Vein endothelial cell (primary cell): ENCODE results near the gene KCNN2. TPM values are rescaled to one million over a fixed set of nuclear protein-coding genes. Genes with fewer than 3 reads are reported as not detected.

Source experiments
- total RNA-seq: library from RNA; depleted of rRNA; stranded (reverse); fragments of >200 nt; gene quantifications from 2 replicates; pipeline ENCODE4 v1.2.3, GENCODE V29; 2012

KCNN2 gene
- total RNA-seq = 2.6 and 3.3 TPM in 2 replicates

DNA sequence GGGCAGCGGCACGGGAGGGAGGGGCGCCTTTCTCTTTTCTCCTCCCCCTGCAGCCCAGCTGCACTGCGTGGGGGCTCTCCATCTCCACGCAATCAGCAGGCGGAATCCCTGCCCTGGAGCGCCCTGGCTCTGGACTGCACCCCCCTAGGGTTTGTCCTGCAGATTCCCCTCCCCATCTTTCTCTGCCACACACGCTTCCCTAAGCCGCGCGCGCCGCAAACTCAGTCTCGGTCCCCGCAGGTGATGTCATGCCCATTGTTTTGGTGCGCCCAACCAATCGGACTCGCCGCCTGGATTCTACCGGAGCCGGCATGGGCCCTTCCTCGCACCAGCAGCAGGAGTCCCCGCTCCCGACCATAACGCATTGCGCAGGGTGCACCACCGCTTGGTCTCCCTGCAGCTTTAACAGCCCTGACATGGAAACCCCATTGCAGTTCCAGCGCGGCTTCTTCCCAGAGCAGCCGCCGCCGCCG lies at the start of gene KCNN2:
TSS of gene KCNN2 (plus strand) at position 347 of the 473 bp plus-strand sequence. CDS start at position 417, 70 bp downstream.

